Liver (tissue), 9 donors: ENCODE data around the gene LAMC1. TPM values are rescaled to one million over a fixed set of nuclear protein-coding genes. Genes with fewer than 3 reads are reported as not detected.

Experiments used
- DNase-seq: peaks from one replicate; pipeline ENCODE4 v3.0.0-alpha.2; 2017; ENCODE audit warnings: low spot score
- H3K27ac ChIP-seq, 2 donors: one replicate each; pipeline ENCODE4 v1.7.0; 2013; ENCODE audit warnings: inconsistent platforms in 2 of 2, low read length in 2 of 2, control low read depth in 1 of 2, low read depth in 1 of 2, mild to moderate bottlenecking in 1 of 2
- H3K27me3 ChIP-seq, 4 donors: one replicate each; pipeline versions ENCODE4 v1.6.1 to v1.7.0; 2013; ENCODE audit warnings: low read length in 3 of 4, inconsistent platforms in 1 of 4, mild to moderate bottlenecking in 1 of 4, moderate library complexity in 1 of 4; ENCODE audit not compliant: control insufficient read depth in 4 of 4, insufficient read depth in 4 of 4
- H3K36me3 ChIP-seq, 4 donors: one replicate each; pipeline versions ENCODE4 v1.6.1 to v1.7.0; 2013; ENCODE audit warnings: low read length in 3 of 4, mild to moderate bottlenecking in 3 of 4, low read depth in 1 of 4, moderate library complexity in 1 of 4; ENCODE audit not compliant: control insufficient read depth in 4 of 4, insufficient read depth in 3 of 4
- H3K4me1 ChIP-seq, 4 donors: one replicate each; pipeline versions ENCODE4 v1.6.1 to v1.7.0; 2013; ENCODE audit warnings: low read length in 3 of 4, mild to moderate bottlenecking in 3 of 4, moderate library complexity in 1 of 4; ENCODE audit not compliant: control insufficient read depth in 4 of 4, insufficient read depth in 4 of 4
- H3K4me3 ChIP-seq, 3 donors: one replicate each; pipeline versions ENCODE4 v1.6.1 to v1.7.0; 2013; ENCODE audit warnings: low read length in 3 of 3, control low read depth in 1 of 3, low read depth in 1 of 3, mild to moderate bottlenecking in 1 of 3
- H3K9ac ChIP-seq, 2 donors: one replicate each; pipeline ENCODE4 v1.7.0; 2013; ENCODE audit warnings: low read length in 2 of 2, mild to moderate bottlenecking in 2 of 2, moderate library complexity in 2 of 2, control low read depth in 1 of 2, low read depth in 1 of 2
- H3K9me3 ChIP-seq, 4 donors: one replicate each; pipeline versions ENCODE4 v1.6.1 to v1.7.0; 2013; ENCODE audit warnings: low read length in 3 of 4; ENCODE audit not compliant: control insufficient read depth in 4 of 4
- EGR1 ChIP-seq, 2 donors: IDR thresholded peaks; 2 replicates each; pipeline ENCODE4 v1.6.1; 2016 to 2018; ENCODE audit warnings: antibody characterized with exemption in 2 of 2, low read depth in 2 of 2
- FOXA1 ChIP-seq: IDR thresholded peaks from 2 replicates; pipeline ENCODE4 v1.6.1; 2016; ENCODE audit warnings: antibody characterized with exemption
- FOXA2 ChIP-seq: IDR thresholded peaks from 2 replicates; pipeline ENCODE4 v1.6.1; 2016; ENCODE audit warnings: antibody characterized with exemption
- GABPA ChIP-seq, 2 donors: IDR thresholded peaks in 1 of 2; conservative IDR thresholded peaks in 1 of 2; 2 replicates each; pipeline ENCODE4 v1.6.1; 2016; ENCODE audit warnings: antibody characterized with exemption in 2 of 2, mild to moderate bottlenecking in 1 of 2, moderate library complexity in 1 of 2
- HNF4A ChIP-seq, 2 donors: conservative IDR thresholded peaks; 2 replicates each; pipeline ENCODE4 v1.6.1; 2016; ENCODE audit warnings: antibody characterized with exemption in 2 of 2, mild to moderate bottlenecking in 2 of 2
- HNF4G ChIP-seq: IDR thresholded peaks from 2 replicates; pipeline ENCODE4 v1.6.1; 2016; ENCODE audit warnings: antibody characterized with exemption
- JUND ChIP-seq, 2 donors: IDR thresholded peaks; 2 replicates each; pipeline ENCODE4 v1.6.1; 2016; ENCODE audit warnings: antibody characterized with exemption in 2 of 2
- NR2F2 ChIP-seq: IDR thresholded peaks from 2 replicates; pipeline ENCODE4 v1.6.1; 2016; ENCODE audit warnings: antibody characterized with exemption
- RAD21 ChIP-seq, 2 donors: IDR thresholded peaks; 2 replicates each; pipeline ENCODE4 v1.6.1; 2016; ENCODE audit warnings: antibody characterized with exemption in 2 of 2, mild to moderate bottlenecking in 2 of 2
- RXRA ChIP-seq, 2 donors: IDR thresholded peaks; 2 replicates each; pipeline ENCODE4 v1.6.1; 2017 to 2018; ENCODE audit warnings: antibody characterized with exemption in 2 of 2, mild to moderate bottlenecking in 1 of 2
- SP1 ChIP-seq: IDR thresholded peaks from 2 replicates; pipeline ENCODE4 v1.6.1; 2018; ENCODE audit warnings: antibody characterized with exemption, mild to moderate bottlenecking
- TAF1 ChIP-seq: conservative IDR thresholded peaks from 2 replicates; pipeline ENCODE4 v1.6.1; 2016; ENCODE audit warnings: antibody characterized with exemption, mild to moderate bottlenecking
- YY1 ChIP-seq: IDR thresholded peaks from 2 replicates; pipeline ENCODE4 v1.6.1; 2016; ENCODE audit warnings: antibody characterized with exemption, mild to moderate bottlenecking
- WGBS: extraction: QIAGEN DNeasy Blood & Tissue Kit; methylation state at CpG from one replicate; pipeline ENCODE4 v1.1.7; 2013; 5-methylcytosine and 5-hydroxymethylcytosine counted together
- polyA plus RNA-seq, 2 donors: library from polyadenylated mRNA; stranded (reverse) in 1 of 2; unstranded in 1 of 2; fragments of 200-250 nt in 1 of 2; fragments of >200 nt in 1 of 2; fragmentation: Nextera tagmentation in 1 of 2; extraction: Ambion mirVana in 1 of 2; gene quantifications; one replicate each; pipeline versions ENCODE4 v1.2.1 to v1.2.3, GENCODE V29; 2013 to 2015
- total RNA-seq, 2 donors: library from RNA; depleted of rRNA; stranded (reverse); fragments of >200 nt; gene quantifications; one replicate each; pipeline ENCODE4 v1.2.3, GENCODE V29; 2014
- TF ChIP-seq, protein P1 (sequence below): IDR thresholded peaks from 2 replicates; pipeline ENCODE4 v1.6.1; 2016; ENCODE audit warnings: antibody characterized with exemption, mild to moderate bottlenecking
- TF ChIP-seq, protein P2 (sequence below): IDR thresholded peaks from 2 replicates; pipeline ENCODE4 v1.6.1; 2016; ENCODE audit warnings: antibody characterized with exemption
- TF ChIP-seq, protein P3 (sequence below): IDR thresholded peaks from 2 replicates; pipeline ENCODE4 v1.6.1; 2016; ENCODE audit warnings: antibody characterized with exemption
- TF ChIP-seq, protein P4 (sequence below): fragments of 150-350 bp; IDR thresholded peaks from 2 replicates; pipeline ENCODE4 v1.5.1; 2017; ENCODE audit warnings: improper control_type of control experiment, low read depth, low read length; ENCODE audit not compliant: missing input control
- TF ChIP-seq, protein P5 (sequence below): IDR thresholded peaks from 2 replicates; pipeline ENCODE4 v1.6.1; 2016; ENCODE audit warnings: antibody characterized with exemption
- donor health status: healthy.
- donor health status: healthy.
- donor health status: healthy.
- donor health status: healthy.
- donor health status: healthy.

LAMC1 gene
- total and polyA plus RNA-seq, 4 donors, result 5.3 to 35.1 (median 19.7) TPM

DNA sequence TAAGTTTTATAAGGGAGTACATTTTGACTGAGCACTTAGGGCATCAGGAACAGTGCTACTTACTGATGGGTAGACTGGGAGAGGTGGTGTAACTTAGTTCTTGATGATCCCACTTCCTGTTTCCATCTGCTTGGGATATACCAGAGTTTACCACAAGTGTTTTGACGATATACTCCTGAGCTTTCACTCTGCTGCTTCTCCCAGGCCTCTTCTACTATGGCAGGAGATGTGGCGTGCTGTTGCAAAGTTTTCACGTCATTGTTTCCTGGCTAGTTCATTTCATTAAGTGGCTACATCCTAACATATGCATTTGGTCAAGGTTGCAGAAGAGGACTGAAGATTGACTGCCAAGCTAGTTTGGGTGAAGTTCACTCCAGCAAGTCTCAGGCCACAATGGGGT lies 121.5 kb downstream of the LAMC1 start:
- Histone ChIP-seq H3K9me3 (no peaks in the 10 kb centered on the region), H3K4me1 (no peaks in the 10 kb centered on the region), H3K36me3 (peaks cover 6 to 14% (median 14%) of the 10 kb centered on the region in 4 donors), H3K9ac (no peak overlapping the region), H3K4me3 (no peak overlapping the region), H3K27me3 (no peaks in the 10 kb centered on the region), H3K27ac (no peak overlapping the region)
- TF ChIP-seq JUND (IDR thresholded peaks at IDR 0.05) (no peak), SP1 (no peak), HNF4A (conservative IDR thresholded peaks at IDR 0.05) (no peak), NR2F2 (no peak), FOXA2 (no peak), RXRA (IDR thresholded peaks at IDR 0.05) (no peak), RAD21 (IDR thresholded peaks at IDR 0.05) (no peak), GABPA (IDR thresholded peaks at IDR 0.05 in 1 of 2, conservative IDR thresholded peaks at IDR 0.05 in 1 of 2) (no peak), HNF4G (no peak), TAF1 (no peak), YY1 (no peak), EGR1 (IDR thresholded peaks at IDR 0.05; ENCODE audit: low read depth in 2 of 2) (no peak), FOXA1 (no peak)
- TF ChIP-seq, protein P1, sequence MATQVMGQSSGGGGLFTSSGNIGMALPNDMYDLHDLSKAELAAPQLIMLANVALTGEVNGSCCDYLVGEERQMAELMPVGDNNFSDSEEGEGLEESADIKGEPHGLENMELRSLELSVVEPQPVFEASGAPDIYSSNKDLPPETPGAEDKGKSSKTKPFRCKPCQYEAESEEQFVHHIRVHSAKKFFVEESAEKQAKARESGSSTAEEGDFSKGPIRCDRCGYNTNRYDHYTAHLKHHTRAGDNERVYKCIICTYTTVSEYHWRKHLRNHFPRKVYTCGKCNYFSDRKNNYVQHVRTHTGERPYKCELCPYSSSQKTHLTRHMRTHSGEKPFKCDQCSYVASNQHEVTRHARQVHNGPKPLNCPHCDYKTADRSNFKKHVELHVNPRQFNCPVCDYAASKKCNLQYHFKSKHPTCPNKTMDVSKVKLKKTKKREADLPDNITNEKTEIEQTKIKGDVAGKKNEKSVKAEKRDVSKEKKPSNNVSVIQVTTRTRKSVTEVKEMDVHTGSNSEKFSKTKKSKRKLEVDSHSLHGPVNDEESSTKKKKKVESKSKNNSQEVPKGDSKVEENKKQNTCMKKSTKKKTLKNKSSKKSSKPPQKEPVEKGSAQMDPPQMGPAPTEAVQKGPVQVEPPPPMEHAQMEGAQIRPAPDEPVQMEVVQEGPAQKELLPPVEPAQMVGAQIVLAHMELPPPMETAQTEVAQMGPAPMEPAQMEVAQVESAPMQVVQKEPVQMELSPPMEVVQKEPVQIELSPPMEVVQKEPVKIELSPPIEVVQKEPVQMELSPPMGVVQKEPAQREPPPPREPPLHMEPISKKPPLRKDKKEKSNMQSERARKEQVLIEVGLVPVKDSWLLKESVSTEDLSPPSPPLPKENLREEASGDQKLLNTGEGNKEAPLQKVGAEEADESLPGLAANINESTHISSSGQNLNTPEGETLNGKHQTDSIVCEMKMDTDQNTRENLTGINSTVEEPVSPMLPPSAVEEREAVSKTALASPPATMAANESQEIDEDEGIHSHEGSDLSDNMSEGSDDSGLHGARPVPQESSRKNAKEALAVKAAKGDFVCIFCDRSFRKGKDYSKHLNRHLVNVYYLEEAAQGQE, result no peak
- TF ChIP-seq, protein P2, sequence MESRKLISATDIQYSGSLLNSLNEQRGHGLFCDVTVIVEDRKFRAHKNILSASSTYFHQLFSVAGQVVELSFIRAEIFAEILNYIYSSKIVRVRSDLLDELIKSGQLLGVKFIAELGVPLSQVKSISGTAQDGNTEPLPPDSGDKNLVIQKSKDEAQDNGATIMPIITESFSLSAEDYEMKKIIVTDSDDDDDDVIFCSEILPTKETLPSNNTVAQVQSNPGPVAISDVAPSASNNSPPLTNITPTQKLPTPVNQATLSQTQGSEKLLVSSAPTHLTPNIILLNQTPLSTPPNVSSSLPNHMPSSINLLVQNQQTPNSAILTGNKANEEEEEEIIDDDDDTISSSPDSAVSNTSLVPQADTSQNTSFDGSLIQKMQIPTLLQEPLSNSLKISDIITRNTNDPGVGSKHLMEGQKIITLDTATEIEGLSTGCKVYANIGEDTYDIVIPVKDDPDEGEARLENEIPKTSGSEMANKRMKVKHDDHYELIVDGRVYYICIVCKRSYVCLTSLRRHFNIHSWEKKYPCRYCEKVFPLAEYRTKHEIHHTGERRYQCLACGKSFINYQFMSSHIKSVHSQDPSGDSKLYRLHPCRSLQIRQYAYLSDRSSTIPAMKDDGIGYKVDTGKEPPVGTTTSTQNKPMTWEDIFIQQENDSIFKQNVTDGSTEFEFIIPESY, result no peak
- TF ChIP-seq, protein P3, sequence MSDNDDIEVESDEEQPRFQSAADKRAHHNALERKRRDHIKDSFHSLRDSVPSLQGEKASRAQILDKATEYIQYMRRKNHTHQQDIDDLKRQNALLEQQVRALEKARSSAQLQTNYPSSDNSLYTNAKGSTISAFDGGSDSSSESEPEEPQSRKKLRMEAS, result no peak
- TF ChIP-seq, protein P4, sequence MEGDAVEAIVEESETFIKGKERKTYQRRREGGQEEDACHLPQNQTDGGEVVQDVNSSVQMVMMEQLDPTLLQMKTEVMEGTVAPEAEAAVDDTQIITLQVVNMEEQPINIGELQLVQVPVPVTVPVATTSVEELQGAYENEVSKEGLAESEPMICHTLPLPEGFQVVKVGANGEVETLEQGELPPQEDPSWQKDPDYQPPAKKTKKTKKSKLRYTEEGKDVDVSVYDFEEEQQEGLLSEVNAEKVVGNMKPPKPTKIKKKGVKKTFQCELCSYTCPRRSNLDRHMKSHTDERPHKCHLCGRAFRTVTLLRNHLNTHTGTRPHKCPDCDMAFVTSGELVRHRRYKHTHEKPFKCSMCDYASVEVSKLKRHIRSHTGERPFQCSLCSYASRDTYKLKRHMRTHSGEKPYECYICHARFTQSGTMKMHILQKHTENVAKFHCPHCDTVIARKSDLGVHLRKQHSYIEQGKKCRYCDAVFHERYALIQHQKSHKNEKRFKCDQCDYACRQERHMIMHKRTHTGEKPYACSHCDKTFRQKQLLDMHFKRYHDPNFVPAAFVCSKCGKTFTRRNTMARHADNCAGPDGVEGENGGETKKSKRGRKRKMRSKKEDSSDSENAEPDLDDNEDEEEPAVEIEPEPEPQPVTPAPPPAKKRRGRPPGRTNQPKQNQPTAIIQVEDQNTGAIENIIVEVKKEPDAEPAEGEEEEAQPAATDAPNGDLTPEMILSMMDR, result no peak
- TF ChIP-seq, protein P5, sequence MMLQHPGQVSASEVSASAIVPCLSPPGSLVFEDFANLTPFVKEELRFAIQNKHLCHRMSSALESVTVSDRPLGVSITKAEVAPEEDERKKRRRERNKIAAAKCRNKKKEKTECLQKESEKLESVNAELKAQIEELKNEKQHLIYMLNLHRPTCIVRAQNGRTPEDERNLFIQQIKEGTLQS, result no peak
- WGBS, result 90% methylated on average over 3 of the region's 3 CpGs
- DNase-seq, result no peak
